Germinal center (tissue), 1 donor: Measurements from ENCODE around the gene PCGF3.
"Not testable (repeated sequence)": the region's sequence is repeated elsewhere in the genome, so short reads cannot be mapped to it uniquely, and the experiment has no call there.

Experiments used
- DNase-seq: peaks from one replicate; pipeline ENCODE4 v3.0.0; 2012; ENCODE audit warnings: mixed read lengths, low spot score

PCGF3 gene

DNA sequence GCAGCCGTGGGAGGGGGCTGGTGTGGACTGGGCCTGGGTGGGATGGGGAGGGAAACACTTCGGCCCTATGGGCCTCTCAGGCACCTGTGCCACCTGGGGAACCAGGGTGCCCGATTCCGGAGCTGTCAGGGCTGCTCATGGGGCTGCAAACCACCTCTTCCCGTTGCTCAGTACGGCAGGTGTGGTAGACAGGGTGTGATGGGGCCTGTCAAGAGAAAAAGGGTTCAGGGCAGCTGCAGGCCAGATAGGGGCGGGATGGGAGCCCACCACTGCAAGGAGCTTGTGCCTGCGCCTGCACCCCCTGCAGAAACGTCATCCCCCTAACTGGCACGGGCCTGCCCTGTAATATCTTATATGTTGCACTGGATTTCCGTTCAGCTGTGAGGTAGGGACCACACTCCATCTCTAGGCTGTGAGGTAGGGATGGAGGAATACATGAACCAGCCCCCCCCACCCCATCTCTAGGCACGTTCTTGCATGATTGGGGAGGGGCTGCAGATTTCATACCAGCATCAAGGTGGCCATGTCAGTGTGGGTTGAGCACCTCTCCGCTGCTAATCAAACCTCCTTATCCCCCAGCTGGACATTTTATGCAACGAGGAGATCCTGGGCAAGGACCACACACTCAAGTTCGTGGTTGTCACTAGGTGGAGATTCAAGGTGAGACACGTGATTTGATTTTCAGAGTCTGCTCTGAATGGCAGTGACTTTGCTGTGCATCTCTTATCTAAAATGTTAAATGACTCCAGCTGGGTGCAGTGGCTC, 59.0 kb downstream of the PCGF3 start:
- DNase-seq, result no peak

DNA sequence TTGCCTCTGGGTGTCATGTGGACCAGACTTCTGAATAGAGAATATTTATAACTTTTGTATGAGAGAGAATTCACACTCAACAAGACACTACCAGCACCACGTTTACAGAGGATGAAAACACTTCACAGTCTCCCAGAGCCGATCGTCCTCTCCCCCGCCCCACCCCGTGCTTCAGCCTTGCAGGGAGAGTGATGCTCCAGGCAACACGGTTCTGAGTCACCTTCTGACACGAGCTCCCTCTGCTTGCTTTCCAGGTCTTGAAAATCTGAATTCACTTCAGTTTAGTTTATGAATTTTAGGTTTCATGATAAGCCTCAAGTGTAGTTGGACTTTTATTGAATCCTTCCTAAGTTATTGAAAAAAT, 60.5 kb downstream of the PCGF3 start:
- DNase-seq, result no peak

DNA sequence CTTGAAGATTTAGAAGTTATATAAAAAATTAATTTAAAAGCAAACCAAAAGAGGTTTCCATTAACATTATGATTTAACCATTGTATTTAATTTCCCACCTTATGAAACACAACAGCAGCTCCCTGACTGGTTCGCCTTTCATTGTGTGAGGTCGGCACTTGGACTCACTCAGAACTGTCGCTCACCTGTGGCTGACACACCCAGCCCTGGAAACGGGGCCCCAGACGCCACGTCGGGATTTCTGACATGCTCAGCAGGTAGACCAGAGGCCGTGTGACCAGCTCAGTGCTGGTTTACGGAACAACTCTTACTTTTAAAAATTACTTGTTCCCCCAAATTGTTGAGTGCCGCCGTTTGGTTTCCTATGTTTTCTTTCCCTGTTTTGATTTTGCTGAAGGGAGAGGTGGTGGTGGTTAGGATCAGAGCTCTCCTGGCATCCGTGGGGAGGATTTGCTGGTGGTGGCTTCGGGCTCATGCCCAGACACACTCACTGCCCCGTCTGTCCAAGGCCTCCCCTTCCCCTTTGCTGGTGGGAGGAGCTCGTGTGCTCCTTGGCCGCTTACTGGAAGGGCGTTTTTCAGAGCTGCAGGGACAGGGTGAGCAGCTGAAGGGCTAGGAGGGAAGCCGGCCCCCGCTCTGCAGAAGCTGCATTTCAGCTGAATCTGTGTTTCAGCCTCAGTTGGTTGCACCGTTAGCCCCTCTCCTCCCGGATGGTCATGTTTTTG, 61.1 kb downstream of the PCGF3 start:
- no peak for DNase-seq

DNA sequence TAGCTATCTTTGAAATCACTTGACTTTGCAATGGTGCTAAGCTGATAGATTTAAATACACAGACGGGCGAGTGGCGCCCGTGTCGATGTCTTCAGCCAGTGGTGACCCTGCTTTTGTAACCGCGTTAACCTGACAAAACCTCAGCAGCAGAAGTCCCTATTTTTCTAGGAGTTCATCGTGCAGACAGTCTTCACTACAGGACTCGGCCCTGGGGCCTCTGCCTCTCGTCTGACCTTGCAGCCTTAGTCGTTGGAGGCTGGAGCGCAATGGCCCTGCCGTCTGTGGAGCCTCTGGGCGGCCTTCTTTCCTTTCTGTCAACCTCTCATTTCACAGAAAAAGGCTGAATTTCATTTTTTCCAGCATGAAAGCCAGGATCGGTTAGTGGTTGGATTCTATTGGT, 62.4 kb downstream of the PCGF3 start:
- no peak for DNase-seq

GRCh38 chr4:768995-769394, 63.4 kb downstream of the PCGF3 start:
- DNase-seq, result no peak

- DNase-seq, result no peak
Observed at GRCh38 chr4:769511-769910, 63.9 kb downstream of the PCGF3 start.

DNA sequence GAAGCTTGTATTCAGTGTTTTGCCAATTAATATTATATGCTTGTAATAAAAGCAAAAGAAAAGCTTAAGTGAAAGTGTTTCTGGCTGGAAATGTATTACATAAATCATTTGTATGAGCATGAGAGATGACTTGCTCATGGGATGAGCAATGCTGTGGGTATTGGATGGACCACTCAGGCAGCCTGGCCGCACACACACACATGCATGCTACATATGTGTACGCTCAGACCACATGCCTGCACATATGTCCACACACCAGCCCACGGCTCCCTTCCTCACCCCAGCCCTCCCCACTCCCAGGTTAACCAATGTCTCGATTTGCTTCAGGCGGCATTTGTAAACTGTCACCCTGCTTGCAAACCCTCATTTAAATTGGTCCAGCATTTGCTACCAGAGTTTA, 64.4 kb downstream of the PCGF3 start:
- no peak for DNase-seq

- no peak for DNase-seq
Observed at GRCh38 chr4:771464-771863, 65.8 kb downstream of the PCGF3 start.

DNA sequence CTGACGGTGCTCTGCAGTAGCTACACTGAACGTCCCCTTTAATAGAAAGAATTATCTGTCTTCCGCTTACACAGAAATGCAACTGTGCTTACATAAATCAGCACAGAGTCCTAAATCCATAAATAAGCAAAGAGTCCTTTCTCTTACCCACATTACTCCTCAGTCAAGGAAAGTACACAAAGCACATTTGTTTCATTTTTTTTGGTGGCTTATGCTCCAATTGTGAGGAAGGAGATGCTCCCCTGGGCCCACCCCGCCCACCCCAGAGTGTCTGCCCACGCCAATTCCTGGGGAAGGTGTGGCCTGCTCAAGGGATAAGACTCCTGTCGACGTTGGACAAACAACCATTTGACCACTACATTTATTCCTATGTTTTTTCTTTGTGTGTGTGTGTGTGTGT, 66.5 kb downstream of the PCGF3 start:
- no peak for DNase-seq

- DNase-seq, result no peak
Observed at GRCh38 chr4:772776-773175, 67.1 kb downstream of the PCGF3 start.

GRCh38 chr4:773214-773613, 67.6 kb downstream of the PCGF3 start:
- no peak for DNase-seq

GRCh38 chr4:774419-775092, 68.9 kb downstream of the PCGF3 start:
- DNase-seq, result not testable (repeated sequence)

GRCh38 chr4:775485-775884, 69.9 kb downstream of the PCGF3 start:
- DNase-seq, result not testable (repeated sequence)

- DNase-seq, result no peak
Observed at GRCh38 chr4:776743-777441, 71.3 kb downstream of the PCGF3 start.

DNA sequence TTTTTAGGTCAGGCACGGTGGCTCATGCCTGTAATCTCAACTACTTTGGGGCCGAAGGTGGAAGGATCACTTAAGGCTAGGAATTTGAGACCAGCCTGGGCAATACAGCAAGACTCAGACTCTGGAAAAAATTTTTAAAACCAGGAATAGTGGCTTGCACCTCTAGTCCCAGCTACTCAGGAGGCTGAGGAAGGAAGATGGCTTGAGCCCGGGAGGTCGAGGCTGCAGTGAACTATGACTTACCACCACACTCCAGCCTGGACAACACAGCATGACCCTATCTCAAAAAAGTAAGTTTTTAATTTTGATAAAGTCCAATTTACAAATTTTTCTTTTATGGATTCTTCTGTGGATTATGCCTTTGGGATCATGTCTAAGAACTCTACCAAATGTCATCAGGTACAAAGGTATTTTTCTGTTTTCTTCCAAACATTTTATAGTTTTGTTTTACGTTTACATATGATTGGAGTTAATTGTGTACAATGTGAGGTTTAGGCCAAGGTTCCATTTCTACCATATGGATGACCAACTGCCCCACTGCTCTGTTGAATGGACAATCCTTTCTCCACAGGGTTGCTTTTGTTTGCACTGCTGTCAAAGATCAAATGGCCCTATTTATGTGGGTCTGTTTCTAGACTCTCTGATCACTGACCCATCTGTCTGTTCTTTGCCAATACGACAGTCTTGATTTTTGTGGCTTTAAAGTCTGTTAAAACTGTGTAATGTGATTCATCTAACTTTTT, 72.1 kb downstream of the PCGF3 start:
- DNase-seq, result no peak

- no peak for DNase-seq
Observed at GRCh38 chr4:779555-779954, 73.9 kb downstream of the PCGF3 start.

- not testable (repeated sequence) for DNase-seq
Observed at GRCh38 chr4:780255-780654, 74.6 kb downstream of the PCGF3 start.

DNA sequence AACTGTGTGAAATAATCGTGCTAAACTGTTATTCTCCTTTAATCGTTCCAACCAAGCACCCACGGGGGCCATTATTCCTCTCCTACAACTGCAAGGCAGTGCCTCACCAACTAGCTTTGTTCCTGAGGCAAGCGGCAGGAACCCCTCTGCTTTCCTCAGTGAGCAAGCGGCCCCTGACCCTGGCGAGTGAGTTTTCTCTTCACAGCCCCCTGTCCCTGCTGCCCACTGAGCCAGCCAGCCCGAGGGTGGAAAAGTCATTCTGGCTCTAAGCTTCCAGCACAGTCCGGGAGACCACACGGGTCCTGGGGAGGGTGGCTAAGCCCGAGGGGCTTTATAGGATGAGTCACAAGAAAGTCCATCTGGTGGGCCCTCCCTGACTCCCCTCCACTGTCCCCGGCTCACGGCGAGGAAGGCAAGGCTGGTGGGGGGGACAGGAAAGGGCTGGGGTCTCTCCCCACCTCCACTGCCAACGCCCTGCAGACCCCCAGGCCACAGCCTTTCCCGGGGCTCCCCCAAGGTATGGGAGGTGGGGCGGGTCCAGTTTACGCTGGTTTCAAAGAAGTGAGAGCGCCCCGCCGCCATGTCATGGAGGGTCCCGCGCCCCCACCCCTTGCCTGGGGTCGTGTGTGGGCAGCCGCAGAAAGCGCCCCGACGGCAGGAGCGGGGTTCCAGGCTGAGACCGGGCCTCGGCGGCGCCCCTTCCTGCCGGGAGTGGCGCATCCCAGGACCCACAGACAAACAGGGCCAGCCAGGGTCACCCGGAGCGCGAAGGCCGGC, 75.3 kb downstream of the PCGF3 start:
- no peak for DNase-seq

DNA sequence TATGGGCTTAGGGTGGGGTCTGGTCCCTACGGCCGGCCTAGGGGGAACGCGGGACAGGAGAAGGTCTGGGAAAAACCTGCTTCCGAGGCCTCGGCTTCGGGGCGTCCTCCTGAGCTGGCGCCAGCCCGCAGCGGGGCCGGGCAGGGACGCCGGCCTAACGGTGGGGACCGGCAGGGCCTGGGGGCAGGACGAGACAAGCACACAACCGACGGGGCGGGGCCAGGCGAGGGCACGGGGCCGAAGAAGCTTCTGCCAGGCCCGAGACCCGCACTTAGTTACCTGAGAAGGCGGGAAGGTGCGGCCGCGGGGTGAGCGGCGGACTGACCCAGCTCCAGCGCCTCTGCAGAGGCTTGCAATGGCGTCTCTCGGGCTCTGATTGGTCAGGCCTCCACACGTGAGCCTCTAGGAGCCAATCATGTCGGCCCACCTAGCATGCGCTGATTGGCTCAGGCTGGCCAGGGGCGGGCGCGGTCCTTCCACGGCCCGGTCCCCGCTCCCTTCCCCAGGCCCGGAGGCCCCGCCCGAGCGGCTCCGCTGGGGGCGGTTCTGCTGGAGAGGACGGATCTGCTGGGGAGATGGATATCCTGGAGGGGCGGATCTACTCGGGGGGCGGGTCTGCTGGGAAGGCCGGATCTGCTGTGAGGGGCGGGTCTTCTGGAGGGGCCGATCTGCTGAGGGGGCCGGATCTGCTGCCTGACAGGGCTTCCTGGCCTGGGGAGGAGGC, 76.0 kb downstream of the PCGF3 start:
- DNase-seq, result peak; percentile 99
